CD4-positive, alpha-beta memory T cell (primary cell): ENCODE data around the gene PKIB. TPM values are rescaled to one million over a fixed set of nuclear protein-coding genes. Genes with fewer than 3 reads are reported as not detected.

Source experiments
- CTCF ChIA-PET: fragments of 350-600 bp; sonication (Branson Sonifier 250); formaldehyde crosslinking; loops from one replicate; lab custom pipeline; 2021; ENCODE audit warnings: inconsistent platforms; ENCODE audit not compliant: partially characterized antibody; lab: Charles Lee
- POLR2A ChIA-PET: fragments of 350-600 bp; sonication (Branson Sonifier 250); formaldehyde crosslinking; loops from one replicate; lab custom pipeline; 2021; ENCODE audit not compliant: partially characterized antibody; lab: Charles Lee
- DNase-seq, 5 donors: peaks; one replicate each; pipeline versions ENCODE4 v3.0.0 to v3.0.0-alpha.2; 2020 to 2022; ENCODE audit warnings: mixed read lengths in 1 of 5
- H3K27ac ChIP-seq: one replicate; pipeline ENCODE4 v1.7.0; 2013; ENCODE audit warnings: low read depth, low read length
- H3K27me3 ChIP-seq: 2 replicates; pipeline ENCODE4 v1.7.0; 2013; ENCODE audit warnings: mild to moderate bottlenecking, low read length, moderate library complexity; ENCODE audit not compliant: insufficient read depth
- H3K36me3 ChIP-seq: 2 replicates; pipeline ENCODE4 v1.7.0; 2013; ENCODE audit warnings: mild to moderate bottlenecking, low read length, moderate library complexity; ENCODE audit not compliant: insufficient read depth
- H3K4me1 ChIP-seq: 2 replicates; pipeline ENCODE4 v1.7.0; 2013; ENCODE audit warnings: mild to moderate bottlenecking, low read length, moderate library complexity; ENCODE audit not compliant: insufficient read depth
- H3K4me3 ChIP-seq, 2 donors: one replicate each; pipeline ENCODE4 v1.7.0; 2013; ENCODE audit warnings: low read length in 2 of 2, mild to moderate bottlenecking in 1 of 2
- H3K9me3 ChIP-seq, 2 donors: one replicate each; pipeline ENCODE4 v1.7.0; 2013; ENCODE audit warnings: low read length in 2 of 2, control low read depth in 1 of 2; ENCODE audit not compliant: control insufficient read depth in 1 of 2
- H3K27ac Mint-ChIP-seq, 7 donors: one replicate each; pipeline ENCODE4 v1.8.0; 2020 to 2021; ENCODE audit warnings: mixed read lengths in 7 of 7, mild to moderate bottlenecking in 6 of 7, inconsistent platforms in 3 of 7, moderate library complexity in 3 of 7
- H3K27me3 Mint-ChIP-seq, 2 donors: one replicate each; pipeline ENCODE4 v1.8.0; 2020 to 2021; ENCODE audit warnings: mixed read lengths in 2 of 2
- H3K36me3 Mint-ChIP-seq, 2 donors: one replicate each; pipeline ENCODE4 v1.8.0; 2020 to 2021; ENCODE audit warnings: mixed read lengths in 2 of 2, inconsistent platforms in 1 of 2, mild to moderate bottlenecking in 1 of 2
- H3K4me1 Mint-ChIP-seq, 4 donors: one replicate each; pipeline ENCODE4 v1.8.0; 2020 to 2021; ENCODE audit warnings: mixed read lengths in 4 of 4, mild to moderate bottlenecking in 1 of 4
- H3K4me3 Mint-ChIP-seq, 8 donors: one replicate each; pipeline ENCODE4 v1.8.0; 2020 to 2021; ENCODE audit warnings: mixed read lengths in 8 of 8, mild to moderate bottlenecking in 7 of 8, moderate library complexity in 6 of 8, inconsistent platforms in 3 of 8
- H3K9me3 Mint-ChIP-seq, 8 donors: one replicate each; pipeline ENCODE4 v1.8.0; 2020 to 2021; ENCODE audit warnings: mixed read lengths in 8 of 8, mild to moderate bottlenecking in 5 of 8, inconsistent platforms in 3 of 8, moderate library complexity in 1 of 8
- intact Hi-C: fragments of 100-400 bp; cut with micrococcal nuclease; formaldehyde crosslinking; loops from one replicate; pipeline ENCODE4 v1.15.1; 2023
- polyA plus RNA-seq, 2 donors: library from polyadenylated mRNA; unstranded; fragments of 300-500 nt; fragmentation: Illumina TruSeq; gene quantifications; one replicate each; pipeline ENCODE4 v1.2.3, GENCODE V29; 2021
- total RNA-seq, 2 experiments: library from RNA; stranded (reverse); gene quantifications; one replicate each; pipeline ENCODE4 v1.2.3, GENCODE V29; 2021

PKIB gene
- total and polyA plus RNA-seq, 4 experiments from 2014 or later, result 0.24 to 0.89 (median 0.67) TPM; not detected in 1

DNA sequence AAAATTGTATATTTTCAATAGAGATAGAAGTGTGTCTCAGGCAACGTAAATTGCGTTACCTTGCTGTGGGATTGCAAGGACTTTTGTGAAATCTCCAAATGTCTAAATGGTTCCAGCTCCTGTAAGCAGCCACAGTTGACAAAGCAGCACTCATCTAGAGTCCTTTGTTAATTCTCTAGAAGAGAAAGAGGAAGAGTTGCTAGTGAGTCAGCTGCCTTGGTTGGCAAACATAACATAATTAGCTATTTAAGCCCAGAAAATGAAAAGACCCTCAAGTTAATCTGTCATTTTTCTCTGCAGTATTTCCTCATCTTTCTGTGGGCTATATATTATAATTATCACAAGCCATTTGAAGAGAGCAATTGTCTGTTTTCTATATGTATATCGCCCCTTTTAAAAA, 102.9 kb downstream of the PKIB start:
- H3K27ac Mint-ChIP-seq, result no peak overlapping the region
- DNase-seq, result no peak
- no peak overlapping the region for H3K4me3 Mint-ChIP-seq
- H3K4me3 ChIP-seq, result no peak overlapping the region
- no peak overlapping the region for H3K27ac ChIP-seq
- POLR2A ChIA-PET, result no interaction called here
- H3K4me1 Mint-ChIP-seq, result no peaks in the 10 kb centered on the region
- no peaks in the 10 kb centered on the region for H3K4me1 ChIP-seq
- H3K27me3 ChIP-seq, result no peaks in the 10 kb centered on the region
- H3K36me3 ChIP-seq, result no peaks in the 10 kb centered on the region
- H3K36me3 Mint-ChIP-seq, result no peaks in the 10 kb centered on the region
- H3K27me3 Mint-ChIP-seq, result peaks cover 0 to 2% of the 10 kb centered on the region in 2 donors
- H3K9me3 Mint-ChIP-seq, result no peaks in the 10 kb centered on the region
- CTCF ChIA-PET, result no interaction called here
- no peaks in the 10 kb centered on the region for H3K9me3 ChIP-seq
- intact Hi-C loops, result no loop called here

DNA sequence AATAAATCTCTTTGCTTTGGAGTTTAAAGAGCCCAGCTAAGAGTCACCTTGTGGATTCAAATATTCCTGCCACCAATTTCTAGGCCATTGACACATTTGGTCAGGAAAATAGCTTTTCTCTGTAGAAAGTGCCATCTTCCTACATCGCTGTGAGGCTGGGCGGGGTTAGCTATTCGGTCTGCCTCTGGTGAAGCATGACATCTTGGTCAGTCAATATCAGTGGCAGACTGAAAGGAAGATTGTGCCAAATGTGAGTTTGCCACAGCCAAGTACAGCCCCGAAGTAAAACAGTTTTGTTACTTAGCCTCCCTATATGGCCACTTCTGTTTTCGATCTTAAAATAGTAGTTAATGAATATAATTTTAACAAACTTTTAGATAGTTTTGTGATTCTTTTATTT, 103.9 kb downstream of the PKIB start:
- POLR2A ChIA-PET, result no interaction called here
- H3K27ac ChIP-seq, result no peak overlapping the region
- no peaks in the 10 kb centered on the region for H3K4me1 Mint-ChIP-seq
- CTCF ChIA-PET, result no interaction called here
- no peaks in the 10 kb centered on the region for H3K9me3 Mint-ChIP-seq
- H3K4me3 Mint-ChIP-seq, result no peak overlapping the region
- intact Hi-C loops, result no loop called here
- DNase-seq, result no peak
- H3K27ac Mint-ChIP-seq, result no peak overlapping the region
- no peaks in the 10 kb centered on the region for H3K36me3 Mint-ChIP-seq
- no peaks in the 10 kb centered on the region for H3K9me3 ChIP-seq
- no peak overlapping the region for H3K4me3 ChIP-seq
- no peaks in the 10 kb centered on the region for H3K27me3 Mint-ChIP-seq
- no peaks in the 10 kb centered on the region for H3K27me3 ChIP-seq
- H3K4me1 ChIP-seq, result no peaks in the 10 kb centered on the region
- no peaks in the 10 kb centered on the region for H3K36me3 ChIP-seq

DNA sequence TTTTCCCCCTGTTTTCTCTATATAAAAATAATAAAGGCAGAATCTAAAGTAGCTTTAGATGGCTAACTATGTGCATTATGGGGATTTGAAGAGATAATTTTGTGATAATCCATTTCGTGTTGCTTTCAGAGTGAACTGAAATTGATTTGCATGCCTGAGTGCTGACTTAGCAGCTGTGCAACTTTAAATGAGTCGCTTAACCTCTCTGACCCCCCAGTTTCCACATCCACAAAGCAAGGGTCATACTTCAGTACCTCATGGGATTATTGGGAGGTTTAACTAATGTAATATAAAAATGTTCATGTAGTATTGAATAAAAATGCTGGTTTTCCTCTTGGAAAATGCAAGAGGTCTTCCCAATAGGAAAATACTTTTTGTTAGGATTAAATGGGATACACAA, 105.5 kb downstream of the PKIB start:
- Histone ChIP-seq H3K4me3 (no peak overlapping the region), H3K36me3 (no peaks in the 10 kb centered on the region), H3K9me3 (no peaks in the 10 kb centered on the region), H3K4me1 (no peaks in the 10 kb centered on the region), H3K27me3 (no peaks in the 10 kb centered on the region), H3K27ac (no peak overlapping the region)
- Mint-ChIP-seq H3K4me1 (no peaks in the 10 kb centered on the region), H3K27ac (no peak overlapping the region), H3K9me3 (peaks cover 0 to 2% (median 0%) of the 10 kb centered on the region in 8 donors), H3K27me3 (peaks cover 1 to 2% of the 10 kb centered on the region in 2 donors), H3K36me3 (no peaks in the 10 kb centered on the region), H3K4me3 (no peak overlapping the region)
- ChIA-PET POLR2A (no interaction called here), CTCF (no interaction called here)
- no peak for DNase-seq
- intact Hi-C loops, result no loop called here

DNA sequence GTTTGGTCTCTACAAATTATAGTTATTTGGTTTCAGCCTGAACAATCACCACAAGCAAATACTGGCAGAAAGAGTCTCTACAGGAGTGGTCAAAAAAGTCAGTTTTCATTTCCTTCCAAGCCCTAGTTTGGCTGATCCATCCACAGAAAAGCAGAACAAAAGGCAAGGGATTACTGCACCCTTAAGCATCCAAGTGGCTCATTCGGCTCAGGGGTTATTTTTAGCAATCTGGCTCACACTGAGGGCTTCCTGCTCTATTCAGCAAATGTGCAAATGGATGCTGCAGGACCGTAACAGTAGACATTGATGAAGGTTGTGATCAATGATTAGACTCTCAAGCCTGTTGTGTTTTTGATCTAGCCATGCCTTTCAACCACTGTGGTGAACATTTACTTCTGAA, 107.1 kb downstream of the PKIB start:
- CTCF ChIA-PET, result no interaction called here
- POLR2A ChIA-PET, result no interaction called here
- no peak overlapping the region for H3K4me3 Mint-ChIP-seq

DNA sequence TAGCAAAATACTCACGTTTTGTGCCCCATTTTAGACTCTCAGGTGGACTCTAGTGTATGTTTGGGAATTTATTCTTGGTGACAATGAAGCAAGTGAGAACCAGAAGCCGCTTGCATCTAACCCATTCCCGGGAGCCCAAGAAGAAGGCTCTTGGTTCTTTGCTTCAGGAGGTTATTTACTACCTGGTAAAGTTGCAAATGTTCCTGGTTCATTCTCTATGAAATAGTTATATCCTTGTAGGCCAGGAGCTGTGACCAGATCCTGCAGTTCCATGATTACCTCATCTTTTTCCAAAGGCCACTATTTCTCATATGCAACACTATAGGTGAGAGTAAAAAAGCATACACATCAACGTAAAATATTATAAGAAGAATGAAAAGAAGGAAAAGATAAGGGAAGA, 108.4 kb downstream of the PKIB start:
- H3K36me3 ChIP-seq, result no peaks in the 10 kb centered on the region
- no peaks in the 10 kb centered on the region for H3K9me3 ChIP-seq
- no peak overlapping the region for H3K27ac ChIP-seq
- H3K4me3 Mint-ChIP-seq, result no peak overlapping the region
- H3K4me1 ChIP-seq, result no peaks in the 10 kb centered on the region
- H3K27me3 Mint-ChIP-seq, result peaks cover 1 to 2% of the 10 kb centered on the region in 2 donors
- CTCF ChIA-PET, result no interaction called here
- H3K4me1 Mint-ChIP-seq, result no peaks in the 10 kb centered on the region
- peaks cover 0 to 2% (median 0%) of the 10 kb centered on the region in 8 donors for H3K9me3 Mint-ChIP-seq
- no peak overlapping the region for H3K4me3 ChIP-seq
- intact Hi-C loops, result no loop called here
- no peak overlapping the region for H3K27ac Mint-ChIP-seq
- H3K36me3 Mint-ChIP-seq, result no peaks in the 10 kb centered on the region
- POLR2A ChIA-PET, result no interaction called here
- DNase-seq, result no peak
- no peaks in the 10 kb centered on the region for H3K27me3 ChIP-seq

More for the DNA sequence above, 107.1 kb downstream of the PKIB start:
- Histone ChIP-seq H3K9me3 (no peaks in the 10 kb centered on the region), H3K4me1 (no peaks in the 10 kb centered on the region), H3K27me3 (no peaks in the 10 kb centered on the region), H3K4me3 (no peak overlapping the region), H3K36me3 (no peaks in the 10 kb centered on the region), H3K27ac (no peak overlapping the region)
- Mint-ChIP-seq H3K4me1 (no peaks in the 10 kb centered on the region), H3K36me3 (no peaks in the 10 kb centered on the region), H3K9me3 (peaks cover 0 to 2% (median 0%) of the 10 kb centered on the region in 8 donors), H3K27ac (no peak overlapping the region), H3K27me3 (peaks cover 1 to 2% of the 10 kb centered on the region in 2 donors)
- no peak for DNase-seq
- intact Hi-C loops, result no loop called here

DNA sequence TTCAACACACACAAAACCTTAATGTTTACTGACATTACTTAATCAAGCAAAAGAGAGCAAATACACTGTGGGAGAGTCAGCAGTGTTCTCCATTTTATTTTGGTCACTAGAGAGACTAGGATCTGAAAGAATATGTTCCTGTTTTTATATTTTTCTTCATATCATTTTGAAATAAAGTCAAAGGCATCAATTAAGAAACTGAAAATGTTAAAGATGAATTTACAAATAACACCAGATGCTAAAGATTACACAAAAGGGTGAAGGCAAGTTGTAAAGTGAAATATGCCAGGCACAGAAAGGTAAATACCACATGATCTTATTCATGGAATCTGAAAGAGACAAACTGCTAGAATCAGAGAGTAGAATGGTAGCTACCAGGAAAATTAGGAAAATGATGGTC, 109.0 kb downstream of the PKIB start:
- Histone ChIP-seq H3K27ac (no peak overlapping the region), H3K4me1 (no peaks in the 10 kb centered on the region), H3K4me3 (no peak overlapping the region), H3K27me3 (no peaks in the 10 kb centered on the region), H3K9me3 (no peaks in the 10 kb centered on the region), H3K36me3 (no peaks in the 10 kb centered on the region)
- ChIA-PET CTCF (no interaction called here), POLR2A (no interaction called here)
- no peak overlapping the region for H3K27ac Mint-ChIP-seq
- peaks cover 1 to 2% of the 10 kb centered on the region in 2 donors for H3K27me3 Mint-ChIP-seq
- DNase-seq, result no peak
- H3K4me3 Mint-ChIP-seq, result no peak overlapping the region
- peaks cover 0 to 2% (median 0%) of the 10 kb centered on the region in 8 donors for H3K9me3 Mint-ChIP-seq
- no peaks in the 10 kb centered on the region for H3K36me3 Mint-ChIP-seq
- intact Hi-C loops, result no loop called here
- no peaks in the 10 kb centered on the region for H3K4me1 Mint-ChIP-seq

DNA sequence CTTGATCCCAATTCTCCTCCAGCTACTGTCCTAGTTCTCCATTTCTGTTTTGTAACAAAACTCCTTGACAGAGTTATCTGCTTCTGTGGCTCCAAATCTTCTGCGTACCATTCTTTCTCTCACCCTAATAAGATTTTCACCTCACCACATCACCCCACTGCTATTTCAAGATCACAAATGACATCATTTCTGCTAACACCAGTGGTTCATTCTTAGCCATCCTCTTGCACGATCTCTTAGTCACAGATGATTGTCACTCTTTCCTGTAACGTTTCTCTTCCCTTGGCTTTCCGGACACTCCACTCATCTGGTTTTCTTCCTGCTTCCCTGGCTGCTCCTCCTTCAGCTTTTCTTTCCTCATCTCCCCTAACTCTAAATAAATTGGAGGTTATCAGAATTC, 112.5 kb downstream of the PKIB start:
- intact Hi-C loops, result loop anchor here (10.0 kb wide), 1 partner anchor 248 kb away; the partner anchor contains the start of gene SERINC1
- peaks cover 1 to 2% of the 10 kb centered on the region in 2 donors for H3K27me3 Mint-ChIP-seq
- no peaks in the 10 kb centered on the region for H3K4me1 Mint-ChIP-seq
- Histone ChIP-seq H3K9me3 (no peaks in the 10 kb centered on the region), H3K27ac (no peak overlapping the region), H3K4me1 (no peaks in the 10 kb centered on the region), H3K36me3 (no peaks in the 10 kb centered on the region), H3K27me3 (no peaks in the 10 kb centered on the region), H3K4me3 (no peak overlapping the region)
- no peaks in the 10 kb centered on the region for H3K36me3 Mint-ChIP-seq
- no peak for DNase-seq
- ChIA-PET POLR2A (no interaction called here), CTCF (no interaction called here)
- H3K4me3 Mint-ChIP-seq, result no peak overlapping the region
- no peak overlapping the region for H3K27ac Mint-ChIP-seq
- H3K9me3 Mint-ChIP-seq, result peaks cover 0 to 2% (median 0%) of the 10 kb centered on the region in 8 donors

DNA sequence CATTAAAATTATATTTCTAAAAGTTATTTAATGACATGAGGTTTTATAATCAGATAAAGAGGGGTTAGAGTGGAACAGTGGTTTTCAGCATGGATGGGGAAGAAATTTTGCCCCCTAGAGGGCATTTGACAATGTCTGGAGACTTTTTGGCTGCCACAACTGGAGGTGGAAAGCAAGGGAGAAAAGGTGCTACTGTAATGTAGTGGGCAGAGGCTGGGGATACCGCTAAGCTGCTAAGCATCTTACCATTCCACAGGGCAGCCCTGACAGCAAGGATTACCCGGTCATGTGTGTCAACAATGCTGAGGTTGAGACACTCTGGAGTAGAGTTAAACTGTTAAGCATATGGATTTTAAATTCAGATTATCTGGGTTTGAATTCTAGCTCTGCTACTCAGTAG, 116.4 kb downstream of the PKIB start:
- H3K9me3 Mint-ChIP-seq, result peaks cover 0 to 2% (median 0%) of the 10 kb centered on the region in 8 donors
- no peak overlapping the region for H3K27ac Mint-ChIP-seq
- peaks cover 0 to 1% of the 10 kb centered on the region in 2 donors for H3K27me3 Mint-ChIP-seq
- POLR2A ChIA-PET, result no interaction called here
- no peak overlapping the region for H3K27ac ChIP-seq
- no peaks in the 10 kb centered on the region for H3K4me1 Mint-ChIP-seq
- no peaks in the 10 kb centered on the region for H3K9me3 ChIP-seq
- no peaks in the 10 kb centered on the region for H3K27me3 ChIP-seq
- H3K4me1 ChIP-seq, result no peaks in the 10 kb centered on the region
- no peak overlapping the region for H3K4me3 Mint-ChIP-seq
- intact Hi-C loops, result loop anchor here (10.0 kb wide), 1 partner anchor 252 kb away; the partner anchor contains the start of gene SERINC1
- CTCF ChIA-PET, result no interaction called here
- no peaks in the 10 kb centered on the region for H3K36me3 Mint-ChIP-seq
- H3K36me3 ChIP-seq, result no peaks in the 10 kb centered on the region
- DNase-seq, result no peak
- H3K4me3 ChIP-seq, result no peak overlapping the region
